ENCODE data around the gene STEAP1B. TPM values are rescaled to one million over a fixed set of nuclear protein-coding genes. Genes with fewer than 3 reads are reported as not detected.
"Not testable (repeated sequence)": the region's sequence is repeated elsewhere in the genome, so short reads cannot be mapped to it uniquely, and the experiment has no call there.

The STEAP1B gene
- total RNA-seq: 46.1 and 55.4 TPM in 2 replicates
- polyA plus RNA-seq: 25.2 and 32.2 TPM in 2 replicates
- 36.1 and 46.3 TPM in 2 replicates for polyA plus RNA-seq (2011; cell fraction: cytosol; rRNA removed)
- polyA plus RNA-seq (2011; cell fraction: nucleus; rRNA removed): 30.9 and 37.8 TPM in 2 replicates
- polyA plus RNA-seq (2012): 41.2 and 88.7 TPM in 2 replicates
- polyA minus RNA-seq: 35.1 and 37.3 TPM in 2 replicates
- not detected for polyA minus RNA-seq (2011; cell fraction: cytosol; rRNA and poly(A)+ RNA removed)
- 37.3 and 66.7 TPM in 2 replicates for polyA minus RNA-seq (2011; cell fraction: nucleus; rRNA and poly(A)+ RNA removed)
- percentile 83 among the genes with signal in this experiment for Bru-seq, nascent RNA
- BruChase-seq, experiment 1, labeled RNA remaining after a 6-hour chase: percentile 65 among the genes with signal in this experiment
- BruChase-seq, experiment 2, labeled RNA remaining after a 2-hour chase: percentile 77 among the genes with signal in this experiment
- long read RNA-seq, transcript STEAP1B-202 (5 exons, 1,193 nt): major isoform, 10 of 148 reads
- long read RNA-seq, partial matches to known transcripts: 6 of 148 reads
- long read RNA-seq, other reads (novel, unspliced or antisense): 131 of 148 reads

- Histone ChIP-seq H3K4me1 (ENCODE audit: control insufficient read depth, extremely low read depth, insufficient read depth, low read length) (peaks cover 35% of the 10 kb centered on the region), H3K9ac (replicated peaks; ENCODE audit: extremely low read depth, insufficient read depth, low read length) (peak within 1 kb of the TSS; percentile 78), H3K4me2 (ENCODE audit: insufficient read depth, low read length) (peak within 1 kb of the TSS; percentile 70), H2AFZ (ENCODE audit: low read depth, low read length) (peak within 1 kb of the TSS; percentile 95), H3K79me2 (ENCODE audit: control insufficient read depth, insufficient read depth, low read length) (peaks cover 25% of the 10 kb centered on the region), H3K27ac (ENCODE audit: insufficient read depth, low read depth, low read length) (peak within 1 kb of the TSS; percentile 90), H3K4me3 (replicated peaks in 1 of 3; ENCODE audit: insufficient read depth in 1 of 3, low read depth in 1 of 3, low read length in 3 of 3) (peak within 1 kb of the TSS; percentile 40 to 56 (median 43))
- H4K20me1 ChIP-seq (replicated peaks; ENCODE audit: control insufficient read depth, extremely low read depth, insufficient read depth, low read length); BruUV-seq (replicated peaks); H3K27me3 ChIP-seq (ENCODE audit: control insufficient read depth in 2 of 2, insufficient read depth in 2 of 2, low read length in 2 of 2); FAIRE-seq; H3K9me1 ChIP-seq (replicated peaks; ENCODE audit: control insufficient read depth, extremely low read depth, insufficient read depth, low read length); H3K36me3 ChIP-seq (ENCODE audit: control insufficient read depth in 2 of 2, extremely low read depth in 1 of 2, insufficient read depth in 2 of 2, low read length in 2 of 2); dilution Hi-C loops (cut with MboI; ENCODE audit: extremely low pct_ligation_motif_present, low sequenced_read_pairs); H3K9me3 ChIP-seq (replicated peaks; ENCODE audit: control insufficient read depth, insufficient read depth, low read length): not testable (repeated sequence)
- CTCF ChIA-PET: interaction anchor here (0.6 to 1.9 kb wide), 11 partner anchors 10 to 494 kb away, joined by 3 to 46 read pairs (median 4); no protein-coding TSS in a partner anchor
- TF ChIP-seq MYC (IDR thresholded peaks at IDR 0.05; ENCODE audit: low read depth, low read length) (peak; percentile 45), POLR2A (IDR thresholded peaks at IDR 0.05; ENCODE audit: low read depth, low read length) (peak; percentile 79), POLR2AphosphoS5 (IDR thresholded peaks at IDR 0.05; ENCODE audit: insufficient read depth, low read depth, low read length) (peak; percentile 68), MAX (IDR thresholded peaks at IDR 0.05; ENCODE audit: insufficient read depth, insufficient read length) (peak; percentile 55)
- TF ChIP-seq, protein P1, sequence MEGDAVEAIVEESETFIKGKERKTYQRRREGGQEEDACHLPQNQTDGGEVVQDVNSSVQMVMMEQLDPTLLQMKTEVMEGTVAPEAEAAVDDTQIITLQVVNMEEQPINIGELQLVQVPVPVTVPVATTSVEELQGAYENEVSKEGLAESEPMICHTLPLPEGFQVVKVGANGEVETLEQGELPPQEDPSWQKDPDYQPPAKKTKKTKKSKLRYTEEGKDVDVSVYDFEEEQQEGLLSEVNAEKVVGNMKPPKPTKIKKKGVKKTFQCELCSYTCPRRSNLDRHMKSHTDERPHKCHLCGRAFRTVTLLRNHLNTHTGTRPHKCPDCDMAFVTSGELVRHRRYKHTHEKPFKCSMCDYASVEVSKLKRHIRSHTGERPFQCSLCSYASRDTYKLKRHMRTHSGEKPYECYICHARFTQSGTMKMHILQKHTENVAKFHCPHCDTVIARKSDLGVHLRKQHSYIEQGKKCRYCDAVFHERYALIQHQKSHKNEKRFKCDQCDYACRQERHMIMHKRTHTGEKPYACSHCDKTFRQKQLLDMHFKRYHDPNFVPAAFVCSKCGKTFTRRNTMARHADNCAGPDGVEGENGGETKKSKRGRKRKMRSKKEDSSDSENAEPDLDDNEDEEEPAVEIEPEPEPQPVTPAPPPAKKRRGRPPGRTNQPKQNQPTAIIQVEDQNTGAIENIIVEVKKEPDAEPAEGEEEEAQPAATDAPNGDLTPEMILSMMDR (IDR thresholded peaks at IDR 0.05; ENCODE audit: extremely low read depth in 1 of 2, insufficient read depth in 1 of 2, low read depth in 1 of 2, low read length in 2 of 2): peak; percentile 86 to 91
- POLR2A ChIA-PET: interaction anchor here (1.3 kb wide), 1 partner anchor 378 kb away, joined by 3 read pairs; no protein-coding TSS in a partner anchor
- peak; percentile 94 for DNase-seq (ENCODE audit: low read depth, low spot score)
- intact Hi-C loops (cut with micrococcal nuclease): loop anchor here (1.0 to 10.0 kb wide), 4 partner anchors 390 to 1715 kb away; partner anchors contain the start of gene SP8
These were observed at the start of gene STEAP1B for GRCh38 chr7:22499888-22500689. STEAP1B (minus strand) TSS chr7:22500188; CDS start chr7:22494855, 5,333 bp downstream.
